Coronary artery (tissue), 2 donors: Measurements from ENCODE around the gene CDC34.

Experiments used
- DNase-seq: peaks from one replicate; pipeline ENCODE4 v3.0.0-alpha.2; 2017; ENCODE audit warnings: low spot score
- H3K27ac ChIP-seq, 2 donors: fragments of 200-600 bp; sonication (generic); one replicate each; pipeline ENCODE4 v1.5.1; 2016 to 2019
- H3K4me3 ChIP-seq: fragments of 200-600 bp; sonication (generic); 2 replicates; pipeline ENCODE4 v1.5.1; 2016; ENCODE audit warnings: mild to moderate bottlenecking, moderate library complexity
- CTCF ChIP-seq: fragments of 200-600 bp; sonication (generic); IDR thresholded peaks from one replicate; pipeline ENCODE4 v1.5.1; 2019; ENCODE audit warnings: antibody characterized with exemption

CDC34 gene

GRCh38 chr19:533364-534058 lies 2.0 kb downstream of the CDC34 start:
- no peak for DNase-seq
- peak overlapping the region; percentile 94 for H3K4me3 ChIP-seq
- peak overlapping the region; percentile 89 to 91 for H3K27ac ChIP-seq
- no peak for TF ChIP-seq CTCF

- Histone ChIP-seq H3K27ac (peak overlapping the region; percentile 89 to 91), H3K4me3 (peak overlapping the region; percentile 94)
- TF ChIP-seq CTCF = no peak
- no peak for DNase-seq
Measured at GRCh38 chr19:534088-534487, 2.5 kb downstream of the CDC34 start.

- DNase-seq = no peak
- Histone ChIP-seq H3K4me3 (no peak overlapping the region), H3K27ac (peak overlapping the region in 1 of 2 donors; percentile 7)
- no peak for TF ChIP-seq CTCF
Measured at GRCh38 chr19:535017-535835, 3.7 kb downstream of the CDC34 start.

- no peak overlapping the region for H3K27ac ChIP-seq
- no peak for TF ChIP-seq CTCF
- DNase-seq = no peak
- H3K4me3 ChIP-seq = no peak overlapping the region
Measured at GRCh38 chr19:536031-536880, 4.7 kb downstream of the CDC34 start.

GRCh38 chr19:536881-537404 lies 5.4 kb downstream of the CDC34 start:
- no peak for DNase-seq
- H3K27ac ChIP-seq = no peak overlapping the region
- H3K4me3 ChIP-seq = no peak overlapping the region
- no peak for TF ChIP-seq CTCF

GRCh38 chr19:538641-539428 lies 7.3 kb downstream of the CDC34 start:
- Histone ChIP-seq H3K4me3 (no peak overlapping the region), H3K27ac (no peak overlapping the region)
- TF ChIP-seq CTCF = no peak
- no peak for DNase-seq
